PC-9 (cell line): Measurements from ENCODE around the gene MIER2. TPM values are rescaled to one million over a fixed set of nuclear protein-coding genes. Genes with fewer than 3 reads are reported as not detected.

ENCODE experiments used
- BruUV-seq: library from RNA; stranded (reverse); fragments of 400-500 nt; replicated peaks from 2 replicates; lab custom pipeline; 2021; lab: Mats Ljungman, UMichigan
- CTCF ChIA-PET: fragments of 300-600 bp; sonication (Branson Sonifier 250); formaldehyde crosslinking; loops from one replicate; lab custom pipeline; 2022; ENCODE audit warnings: antibody characterized with exemption; lab: Charles Lee
- POLR2A ChIA-PET: fragments of 300-600 bp; sonication (Branson Sonifier 250); formaldehyde crosslinking; loops from one replicate; lab custom pipeline; 2022; ENCODE audit warnings: antibody characterized with exemption; ENCODE audit not compliant: unreplicated experiment; lab: Charles Lee
- DNase-seq, 2 experiments: peaks; one replicate each; pipeline versions ENCODE4 v3.0.0 to v3.0.0-alpha.2; 2015 to 2022; ENCODE audit warnings: mixed read lengths in 1 of 2
- H2AFZ ChIP-seq: fragments of 200-600 bp; sonication (generic); 2 replicates; pipeline ENCODE4 v1.8.1; 2017; ENCODE audit warnings: antibody characterized with exemption
- H3F3A ChIP-seq: fragments of 200-600 bp; sonication (generic); 2 replicates; pipeline ENCODE4 v1.8.1; 2017; ENCODE audit warnings: antibody characterized with exemption, mild to moderate bottlenecking, low read depth; ENCODE audit not compliant: insufficient read depth
- H3K27ac ChIP-seq: fragments of 200-600 bp; sonication (generic); 2 replicates; pipeline ENCODE4 v1.6.1; 2016; ENCODE audit warnings: mixed run types
- H3K27me3 ChIP-seq: fragments of 200-600 bp; sonication (generic); 2 replicates; pipeline ENCODE4 v1.6.1; 2016; ENCODE audit warnings: low read depth, mixed run types; ENCODE audit not compliant: insufficient read depth
- H3K36me3 ChIP-seq: fragments of 200-600 bp; sonication (generic); 2 replicates; pipeline ENCODE4 v1.6.1; 2016; ENCODE audit warnings: low read depth, mixed run types
- H3K4me1 ChIP-seq: fragments of 200-600 bp; sonication (generic); replicated peaks from 2 replicates; pipeline ENCODE4 v1.6.1; 2016; ENCODE audit warnings: mixed run types; ENCODE audit not compliant: insufficient read depth
- H3K4me2 ChIP-seq: fragments of 200-600 bp; sonication (generic); 2 replicates; pipeline ENCODE4 v1.6.1; 2017; ENCODE audit warnings: mixed run types
- H3K4me3 ChIP-seq: fragments of 200-600 bp; sonication (generic); 2 replicates; pipeline ENCODE4 v1.6.1; 2016; ENCODE audit warnings: mixed run types
- H3K79me2 ChIP-seq: fragments of 200-600 bp; sonication (generic); 2 replicates; pipeline ENCODE4 v1.6.1; 2017; ENCODE audit warnings: low read depth, mixed run types
- H3K9me2 ChIP-seq: fragments of 200-600 bp; sonication (generic); 2 replicates; pipeline ENCODE4 v1.8.1; 2017; ENCODE audit warnings: mild to moderate bottlenecking; ENCODE audit not compliant: insufficient read depth
- H3K9me3 ChIP-seq: fragments of 200-600 bp; sonication (generic); 2 replicates; pipeline ENCODE4 v1.8.1; 2016; ENCODE audit warnings: low read depth; ENCODE audit not compliant: insufficient read depth
- H4K20me1 ChIP-seq: fragments of 200-600 bp; sonication (generic); 2 replicates; pipeline ENCODE4 v1.8.1; 2017; ENCODE audit not compliant: insufficient read depth
- CTCF ChIP-seq: fragments of 200-600 bp; sonication (generic); conservative IDR thresholded peaks from 2 replicates; pipeline ENCODE4 v1.6.1; 2017; ENCODE audit warnings: mixed run types, antibody characterized with exemption, mild to moderate bottlenecking, moderate library complexity
- EZH2 ChIP-seq: fragments of 200-600 bp; sonication (generic); IDR thresholded peaks from 2 replicates; pipeline ENCODE4 v1.8.0; 2017; ENCODE audit warnings: antibody characterized with exemption, low read depth
- intact Hi-C: fragments of 100-400 bp; cut with micrococcal nuclease; formaldehyde crosslinking; loops from one replicate; pipeline ENCODE4 v1.10.0; 2022; ENCODE audit not compliant: unreplicated experiment
- total RNA-seq: library from RNA; stranded (reverse); gene quantifications from 2 replicates; pipeline ENCODE4 v1.2.3, GENCODE V29; 2021

MIER2 gene
- total RNA-seq, 1 experiment from 2014 or later: 25.2 TPM

- H3K36me3 ChIP-seq: no peaks in the 10 kb centered on the region
- no TSS peak for BruUV-seq
- no peaks in the 10 kb centered on the region for H4K20me1 ChIP-seq
- H2AFZ ChIP-seq: no peak overlapping the region
- no peak for DNase-seq
- CTCF ChIA-PET: interaction anchor here (0.5 kb wide), 1 partner anchor 124 kb away, joined by 3 read pairs; no protein-coding TSS in a partner anchor
- intact Hi-C loops: no loop called here
- POLR2A ChIA-PET: no interaction called here
- H3K4me3 ChIP-seq: no peak overlapping the region
- H3K4me1 ChIP-seq: no peaks in the 10 kb centered on the region
- peaks cover 5% of the 10 kb centered on the region; the same call in 1 of the 2 replicates for H3F3A ChIP-seq
- H3K79me2 ChIP-seq: no peaks in the 10 kb centered on the region
- peaks cover 30% of the 10 kb centered on the region for H3K27me3 ChIP-seq
- no peaks in the 10 kb centered on the region for H3K9me3 ChIP-seq
- H3K27ac ChIP-seq: no peak overlapping the region
- H3K4me2 ChIP-seq: no peak overlapping the region
- no peaks in the 10 kb centered on the region for H3K9me2 ChIP-seq
- TF ChIP-seq CTCF (no peak), EZH2 (no peak)
These were observed 47.3 kb upstream of the MIER2 start for GRCh38 chr19:391726-392374.

DNA sequence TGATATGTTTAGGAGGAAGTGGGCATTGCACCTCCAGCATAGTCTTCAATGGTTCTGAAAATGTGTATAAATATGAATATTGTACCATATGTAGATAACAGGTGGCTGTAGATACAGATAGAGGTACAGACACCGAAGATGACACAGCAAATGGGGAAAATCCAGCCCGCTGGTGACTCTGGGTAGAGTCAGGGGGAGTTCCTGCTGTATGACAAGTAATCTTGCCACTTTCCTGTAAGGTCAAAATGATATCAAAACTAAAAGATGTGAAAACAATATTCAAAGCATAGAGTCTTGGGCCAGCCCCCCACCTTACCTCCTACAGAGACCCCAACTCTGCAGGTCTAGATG is 46.6 kb upstream of the MIER2 start:
- Histone ChIP-seq H3K4me1 (no peaks in the 10 kb centered on the region), H3K27ac (no peak overlapping the region), H2AFZ (no peak overlapping the region), H3K27me3 (peaks cover 28% of the 10 kb centered on the region), H3K4me2 (no peak overlapping the region), H3K79me2 (no peaks in the 10 kb centered on the region), H3F3A (peaks cover 5% of the 10 kb centered on the region; the same call in 1 of the 2 replicates), H4K20me1 (no peaks in the 10 kb centered on the region), H3K9me2 (no peaks in the 10 kb centered on the region), H3K9me3 (no peaks in the 10 kb centered on the region), H3K4me3 (no peak overlapping the region), H3K36me3 (no peaks in the 10 kb centered on the region)
- POLR2A ChIA-PET: no interaction called here
- CTCF ChIA-PET: no interaction called here
- TF ChIP-seq EZH2: no peak
- no peak for TF ChIP-seq CTCF
- intact Hi-C loops: no loop called here
- BruUV-seq: no TSS peak
- no peak for DNase-seq

DNA sequence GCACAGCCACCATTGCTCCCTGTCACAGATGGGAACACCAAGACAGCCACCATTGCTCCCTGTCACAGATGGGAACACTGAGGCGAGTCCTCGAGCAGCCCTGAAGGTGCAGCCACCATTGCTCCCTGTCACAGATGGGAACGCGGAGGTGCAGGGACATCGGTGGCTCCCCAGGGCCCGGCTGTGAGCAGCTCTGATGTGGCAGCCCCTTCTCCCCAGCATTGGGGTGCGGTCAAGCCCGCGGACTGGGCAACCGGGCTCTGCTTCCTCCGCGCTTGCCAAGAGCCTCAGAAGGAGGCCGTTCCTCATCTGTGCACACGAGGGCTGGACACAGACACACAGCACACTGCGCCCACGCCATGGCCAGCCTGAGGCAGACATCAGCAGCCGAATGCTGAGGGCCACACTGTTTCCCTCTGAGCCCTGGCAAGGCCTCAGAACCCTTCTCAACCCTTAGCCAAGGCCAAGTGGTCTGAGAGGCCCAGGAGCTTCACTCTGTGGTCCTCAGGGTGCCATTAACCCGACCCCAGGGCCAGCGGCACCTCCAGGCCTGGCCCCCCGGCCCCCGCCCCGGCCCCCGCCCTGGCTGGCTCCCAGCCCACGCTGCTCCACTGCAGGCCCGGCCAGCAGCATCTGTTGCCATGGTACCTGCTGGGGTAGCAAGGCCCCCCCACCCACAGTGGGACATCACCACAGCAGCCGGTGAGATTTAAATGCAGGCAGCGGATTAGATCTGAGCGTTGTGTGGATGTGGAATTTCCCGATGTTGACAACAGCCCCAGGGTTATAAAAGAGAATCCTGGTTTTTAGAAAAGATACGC is 46.0 kb upstream of the MIER2 start:
- Histone ChIP-seq H3K9me3 (no peaks in the 10 kb centered on the region), H2AFZ (no peak overlapping the region), H3K4me3 (no peak overlapping the region), H3K9me2 (no peaks in the 10 kb centered on the region), H3K4me2 (no peak overlapping the region), H3K27ac (no peak overlapping the region), H4K20me1 (no peaks in the 10 kb centered on the region), H3K27me3 (peaks cover 28% of the 10 kb centered on the region), H3K79me2 (no peaks in the 10 kb centered on the region), H3F3A (peaks cover 5% of the 10 kb centered on the region; the same call in 1 of the 2 replicates), H3K36me3 (no peaks in the 10 kb centered on the region), H3K4me1 (no peaks in the 10 kb centered on the region)
- ChIA-PET CTCF (no interaction called here), POLR2A (no interaction called here)
- no peak for DNase-seq
- intact Hi-C loops: no loop called here
- TF ChIP-seq EZH2 (no peak), CTCF (no peak)
- BruUV-seq: no TSS peak
